Ishikawa (cell line): ENCODE results near the gene ANKRD33B.

Experiments
- CEBPB ChIP-seq: IDR thresholded peaks from 2 replicates; pipeline ENCODE4 v1.6.1; 2012
- CREB1 ChIP-seq: IDR thresholded peaks from 2 replicates; pipeline ENCODE4 v1.6.1; 2012; ENCODE audit warnings: low read depth
- EGR1 ChIP-seq: IDR thresholded peaks from 2 replicates; pipeline ENCODE4 v1.6.1; 2012
- EP300 ChIP-seq: IDR thresholded peaks from 2 replicates; pipeline ENCODE4 v1.6.1; 2012; ENCODE audit warnings: borderline replicate concordance
- FOXM1 ChIP-seq: IDR thresholded peaks from 2 replicates; pipeline ENCODE4 v1.6.1; 2012; ENCODE audit warnings: low read depth, borderline replicate concordance
- MAX ChIP-seq: IDR thresholded peaks from 2 replicates; pipeline ENCODE4 v1.6.1; 2012
- NFIC ChIP-seq: IDR thresholded peaks from 2 replicates; pipeline ENCODE4 v1.6.1; 2012
- RAD21 ChIP-seq: IDR thresholded peaks from 2 replicates; pipeline ENCODE4 v1.6.1; 2012; ENCODE audit warnings: low read depth
- REST ChIP-seq: IDR thresholded peaks from 2 replicates; pipeline ENCODE4 v1.6.1; 2012; ENCODE audit warnings: low read depth, mild to moderate bottlenecking
- TAF1 ChIP-seq: IDR thresholded peaks from 2 replicates; pipeline ENCODE4 v1.6.1; 2012; ENCODE audit warnings: low read depth, mild to moderate bottlenecking
- TCF12 ChIP-seq: IDR thresholded peaks from 2 replicates; pipeline ENCODE4 v1.6.1; 2012; ENCODE audit warnings: low read depth
- TEAD4 ChIP-seq: IDR thresholded peaks from 2 replicates; pipeline ENCODE4 v1.6.1; 2012
- USF1 ChIP-seq: IDR thresholded peaks from 2 replicates; pipeline ENCODE4 v1.6.1; 2012
- YY1 ChIP-seq: IDR thresholded peaks from 2 replicates; pipeline ENCODE4 v1.6.1; 2012; ENCODE audit warnings: low read depth
- ZBTB7A ChIP-seq: IDR thresholded peaks from 2 replicates; pipeline ENCODE4 v1.6.1; 2012; ENCODE audit warnings: low read depth

The ANKRD33B gene

GRCh38 chr5:10610058-10610457, 46.2 kb downstream of the ANKRD33B start:
- no peak for TF ChIP-seq YY1
- TF ChIP-seq EP300: no peak
- no peak for TF ChIP-seq EGR1
- no peak for TF ChIP-seq TCF12
- TF ChIP-seq ZBTB7A: no peak
- no peak for TF ChIP-seq REST
- no peak for TF ChIP-seq MAX
- TF ChIP-seq RAD21: no peak
- TF ChIP-seq TEAD4: no peak
- no peak for TF ChIP-seq TAF1
- no peak for TF ChIP-seq NFIC
- no peak for TF ChIP-seq CREB1
- TF ChIP-seq FOXM1: no peak
- no peak for TF ChIP-seq USF1
- TF ChIP-seq CEBPB: no peak

GRCh38 chr5:10611290-10611689, 47.4 kb downstream of the ANKRD33B start:
- TF ChIP-seq RAD21: no peak
- TF ChIP-seq TEAD4: no peak
- TF ChIP-seq YY1: no peak
- no peak for TF ChIP-seq USF1
- TF ChIP-seq EGR1: no peak
- TF ChIP-seq MAX: no peak
- TF ChIP-seq CREB1: no peak
- no peak for TF ChIP-seq EP300
- TF ChIP-seq FOXM1: no peak
- no peak for TF ChIP-seq ZBTB7A
- no peak for TF ChIP-seq TCF12
- no peak for TF ChIP-seq NFIC
- TF ChIP-seq REST: no peak
- no peak for TF ChIP-seq TAF1
- no peak for TF ChIP-seq CEBPB

- TF ChIP-seq CEBPB (no peak), EP300 (no peak), MAX (no peak), CREB1 (no peak)
These were observed 48.4 kb downstream of the ANKRD33B start for GRCh38 chr5:10612251-10612650.

- TF ChIP-seq TCF12 (no peak), CREB1 (no peak), NFIC (no peak), YY1 (no peak), EGR1 (no peak), CEBPB (no peak), TEAD4 (no peak), FOXM1 (no peak), USF1 (no peak)
These were observed 51.8 kb downstream of the ANKRD33B start for GRCh38 chr5:10615693-10616092.

GRCh38 chr5:10617103-10617502, 53.2 kb downstream of the ANKRD33B start:
- no peak for TF ChIP-seq NFIC
- TF ChIP-seq EGR1: no peak
- TF ChIP-seq USF1: no peak
- no peak for TF ChIP-seq CREB1
- no peak for TF ChIP-seq TCF12
- TF ChIP-seq REST: no peak
- no peak for TF ChIP-seq RAD21
- TF ChIP-seq TAF1: no peak
